GM15510 (cell line): ENCODE measurements around the gene SHB.

Source experiments
- POLR2A ChIP-seq: IDR thresholded peaks from 3 replicates; pipeline ENCODE4 v1.6.1; 2011; ENCODE audit warnings: borderline replicate concordance; ENCODE audit not compliant: insufficient read length; ENCODE audit errors: extremely low read depth

SHB gene

GRCh38 chr9:38060681-38061080, 8.3 kb downstream of the SHB start:
- no peak for TF ChIP-seq POLR2A

GRCh38 chr9:38059233-38059936, 9.6 kb downstream of the SHB start:
- no peak for TF ChIP-seq POLR2A

- TF ChIP-seq POLR2A = no peak
These were observed 10.4 kb downstream of the SHB start for GRCh38 chr9:38058452-38059232.

- no peak for TF ChIP-seq POLR2A
These were observed 11.4 kb downstream of the SHB start for GRCh38 chr9:38057416-38058195.

- no peak for TF ChIP-seq POLR2A
These were observed 14.4 kb downstream of the SHB start for GRCh38 chr9:38054653-38055052.

DNA sequence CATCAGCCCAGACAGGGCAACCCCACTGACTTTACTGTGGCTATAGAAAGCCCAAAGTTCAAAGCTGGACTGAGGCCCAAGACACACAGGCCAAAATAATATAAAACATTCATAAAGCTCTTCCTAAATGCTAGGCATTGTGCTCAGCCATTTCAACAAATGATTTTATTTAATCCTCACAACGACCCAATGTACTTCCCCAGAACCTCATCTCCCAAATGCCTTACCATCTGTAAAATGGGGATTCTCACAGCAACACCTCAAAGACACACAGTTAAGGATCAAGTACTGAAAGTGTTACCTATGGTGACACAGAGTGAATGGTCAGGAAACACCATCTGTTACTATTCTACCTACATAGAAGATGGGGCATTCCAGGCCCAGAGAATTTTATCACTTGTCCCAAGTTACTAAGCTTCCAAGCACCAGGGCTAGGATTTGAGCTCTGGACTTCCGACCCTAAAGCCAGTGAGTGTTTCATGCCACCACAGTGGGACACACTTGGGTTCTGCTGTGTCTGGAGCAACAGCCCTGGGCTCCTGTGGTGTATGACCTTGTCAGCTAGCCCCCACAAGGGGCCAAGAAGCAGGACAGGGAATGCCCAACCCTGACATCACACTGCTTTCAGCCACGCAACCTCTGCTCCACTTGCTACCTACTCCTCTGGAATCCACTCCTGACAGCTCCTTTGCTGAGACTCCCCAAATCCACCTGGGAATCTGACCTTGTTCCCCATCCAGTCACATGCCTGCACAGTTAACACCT, 15.1 kb downstream of the SHB start:
- TF ChIP-seq POLR2A = no peak

DNA sequence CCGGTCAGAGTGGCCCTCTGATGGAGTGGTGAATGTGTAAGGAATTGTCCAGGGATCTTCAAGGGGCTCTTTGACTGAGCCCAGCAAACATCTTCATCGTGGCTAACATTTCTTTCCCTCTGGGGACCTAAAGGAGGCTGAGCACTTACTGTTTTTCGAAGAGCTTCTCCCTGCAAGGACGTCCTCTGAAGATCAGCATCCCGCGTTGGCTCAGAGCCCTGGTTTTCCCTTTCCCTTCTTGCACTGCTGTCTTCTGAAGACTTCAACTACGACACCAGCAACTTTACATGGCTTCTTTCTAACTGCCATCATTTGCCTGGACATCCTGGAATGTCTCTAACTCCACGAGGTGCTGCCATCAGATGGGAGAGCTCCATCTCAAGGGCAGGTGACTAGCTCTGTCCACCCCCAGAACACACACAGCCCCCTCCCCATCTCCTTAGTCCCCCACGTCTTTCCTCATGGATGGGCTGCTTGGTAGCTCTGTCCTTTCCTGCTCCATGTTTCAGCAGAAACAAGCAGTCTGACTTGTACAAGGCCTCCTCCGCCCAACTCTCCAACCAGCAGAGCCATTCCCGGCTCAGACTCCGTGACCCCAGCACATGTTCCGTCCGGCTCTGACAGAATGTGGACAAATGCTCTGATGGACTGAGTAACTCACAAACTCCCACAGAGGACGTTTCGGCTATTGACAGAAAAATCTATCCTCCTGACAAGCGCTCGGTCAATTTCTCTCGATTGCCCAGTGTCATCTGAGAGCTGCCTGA, 17.1 kb downstream of the SHB start:
- no peak for TF ChIP-seq POLR2A

DNA sequence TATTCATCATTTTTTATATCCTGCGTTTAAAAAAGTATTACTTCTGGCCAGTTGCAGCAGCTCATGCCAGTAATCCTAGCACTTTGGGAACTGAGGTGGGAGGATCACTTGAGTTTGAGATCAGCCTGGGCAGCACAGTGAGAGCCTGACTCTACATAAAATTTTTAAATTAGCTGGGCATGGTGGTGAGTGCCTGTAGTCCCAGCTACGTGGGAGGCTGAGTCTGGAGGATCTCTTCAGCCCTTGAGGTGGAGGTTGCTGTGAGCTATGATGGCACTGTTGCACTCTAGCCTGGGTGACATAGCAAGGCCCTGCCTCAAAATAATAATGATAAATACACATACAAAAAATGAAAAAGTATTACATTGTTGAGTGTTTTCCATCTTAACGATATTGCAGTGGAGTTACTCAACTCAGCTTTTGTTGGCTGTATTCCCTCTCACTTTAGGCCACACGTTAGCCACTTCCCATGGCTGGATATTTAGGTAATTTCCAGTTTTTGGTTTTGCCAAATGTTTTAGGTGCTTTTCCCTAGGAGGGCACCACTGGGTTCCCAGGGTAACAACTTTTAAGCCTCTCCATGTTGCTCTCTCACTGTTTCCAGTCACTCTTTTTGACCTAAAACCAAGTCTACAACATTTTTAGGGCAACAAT, 20.6 kb downstream of the SHB start:
- TF ChIP-seq POLR2A = no peak

- no peak for TF ChIP-seq POLR2A
These were observed 21.5 kb downstream of the SHB start for GRCh38 chr9:38047301-38048251.

DNA sequence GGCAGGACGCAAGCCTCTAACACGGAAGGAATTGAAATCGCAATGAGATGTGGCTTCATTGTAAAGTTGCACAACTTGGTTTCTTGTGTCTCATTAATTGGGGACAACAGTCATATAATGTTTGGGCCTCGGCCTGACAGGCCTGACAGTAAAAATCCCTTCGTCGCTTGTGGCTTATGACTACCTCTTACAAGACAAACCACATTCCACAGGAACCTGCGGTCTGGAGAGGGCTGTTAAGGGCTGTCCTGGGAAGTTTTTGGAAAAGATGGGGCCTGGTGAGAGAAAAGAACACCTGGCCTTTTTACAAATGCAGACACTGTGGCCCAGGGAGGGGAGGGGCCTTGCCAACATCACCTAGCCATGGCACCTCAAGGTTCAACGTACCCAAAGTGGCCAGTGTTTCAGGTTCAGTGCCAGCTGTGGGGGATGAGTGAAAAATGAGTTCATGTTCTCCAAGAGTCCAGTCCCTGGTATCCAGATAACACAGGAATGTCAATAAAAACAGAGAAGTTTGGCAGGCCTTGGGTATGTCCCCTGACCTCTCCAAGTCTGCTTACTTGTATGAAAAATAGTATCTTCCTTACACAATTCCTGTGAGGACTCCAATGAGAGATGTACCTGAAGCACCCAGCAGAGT, 22.2 kb downstream of the SHB start:
- no peak for TF ChIP-seq POLR2A

DNA sequence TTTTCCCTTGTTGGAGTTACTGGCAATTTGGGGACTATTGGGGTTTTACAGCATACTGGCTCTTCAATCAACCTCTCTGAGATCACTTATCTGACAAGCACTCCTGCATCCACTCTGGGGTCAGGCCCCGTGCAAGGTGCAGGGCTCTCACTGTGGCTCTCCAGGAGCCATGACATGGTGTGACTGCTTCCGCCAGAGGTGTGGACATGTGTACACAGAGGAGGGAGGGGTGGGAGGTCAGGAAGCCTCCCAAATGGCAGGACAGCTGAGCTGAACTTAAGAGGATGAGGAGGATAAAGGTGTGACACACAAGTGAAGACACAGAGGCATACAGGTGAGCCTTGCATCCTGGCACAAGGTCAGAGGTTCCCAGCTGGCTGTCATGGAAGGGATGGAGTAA, 24.3 kb downstream of the SHB start:
- TF ChIP-seq POLR2A = no peak
